ENCODE measurements around the gene RHBDD3.

Gene RHBDD3

DNA sequence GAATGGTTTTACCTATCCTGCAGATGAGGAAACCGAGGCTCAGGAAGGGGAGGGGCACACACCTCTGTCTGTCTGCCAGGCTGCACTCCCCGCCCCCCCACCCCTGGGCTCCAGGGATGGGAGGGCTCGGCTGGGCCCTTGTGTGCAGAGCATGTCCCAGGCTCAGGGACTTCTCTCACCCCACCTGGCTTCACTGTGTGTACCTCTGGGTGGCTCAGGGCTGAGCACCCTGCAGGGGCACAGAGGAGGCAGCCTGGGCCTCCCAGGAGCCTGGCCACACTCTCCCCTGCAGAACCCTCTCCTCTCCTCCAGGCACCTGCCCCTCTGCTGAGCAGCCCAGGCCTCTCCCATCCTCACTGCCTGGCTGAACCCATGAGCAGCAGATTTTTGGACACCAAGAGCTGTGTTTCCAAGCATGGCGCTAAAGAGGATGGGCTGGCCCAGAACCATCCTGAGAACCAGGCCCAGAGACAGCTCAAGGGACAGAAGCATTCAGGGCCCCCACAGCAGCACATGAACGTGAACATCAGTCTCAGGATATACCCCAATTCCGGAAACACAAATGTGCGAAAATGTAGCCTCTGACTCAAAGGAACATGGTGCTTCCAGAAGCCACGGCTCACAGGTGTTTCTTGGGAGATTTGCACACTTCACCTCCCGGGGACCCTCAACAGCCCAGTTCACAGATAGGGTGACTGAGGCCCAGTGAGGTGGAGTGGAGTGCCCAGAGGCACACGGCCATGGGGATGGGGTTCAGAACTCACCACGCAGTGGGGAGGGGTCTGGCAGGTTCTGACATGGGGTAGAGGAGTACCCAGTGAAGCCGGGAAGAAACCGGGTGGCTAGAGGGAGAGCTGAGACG, 51.5 kb downstream of the RHBDD3 start:
- TF ChIP-seq ZNF274 (IDR thresholded peaks at IDR 0.05; ENCODE audit: low read depth, low read length): no peak
- H3K4me3 ChIP-seq (ENCODE audit: low read length): no peak overlapping the region

DNA sequence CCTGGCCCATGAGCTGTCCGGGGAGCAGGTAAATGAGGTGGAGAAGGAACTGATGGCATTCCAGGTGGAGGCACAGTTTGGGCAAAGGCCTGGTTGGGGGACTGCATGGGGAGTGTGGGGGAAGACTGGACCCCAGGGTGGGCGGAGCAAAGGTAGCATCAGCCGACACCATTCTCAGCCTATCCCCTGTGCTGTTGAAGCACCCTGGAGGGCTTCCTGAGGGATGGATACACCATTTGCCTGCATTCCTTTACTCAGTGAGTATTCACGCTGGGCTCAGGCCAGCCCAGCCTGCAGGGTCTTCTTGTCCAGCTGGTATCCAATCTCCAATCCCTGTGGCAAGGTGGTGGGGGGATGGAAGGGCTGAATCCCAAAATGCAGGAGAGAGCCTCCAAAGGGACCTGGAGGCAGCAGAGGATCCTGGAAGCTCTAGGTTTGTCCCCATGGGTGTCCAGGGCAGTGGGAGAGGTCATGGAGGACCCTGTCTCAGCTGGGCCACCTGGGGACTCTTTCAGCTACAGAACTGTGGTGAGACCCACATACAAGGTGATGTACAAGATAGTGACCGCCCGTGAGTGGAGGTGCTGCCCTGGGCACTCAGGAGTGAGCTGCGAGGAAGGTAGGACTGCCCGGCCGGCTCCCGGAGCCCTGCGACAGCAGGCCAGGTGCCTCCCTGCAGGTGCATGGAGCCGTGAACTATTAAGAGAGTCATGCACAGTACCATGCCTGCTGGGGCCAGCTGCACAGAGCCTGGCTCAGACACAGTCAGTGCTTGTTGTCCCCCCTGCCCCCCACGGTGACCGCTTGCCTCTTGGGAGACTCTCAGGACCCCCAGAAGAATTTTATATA, 52.5 kb downstream of the RHBDD3 start:
- H3K4me3 ChIP-seq (ENCODE audit: low read length): no peak overlapping the region
- TF ChIP-seq ZNF274 (IDR thresholded peaks at IDR 0.05; ENCODE audit: low read depth, low read length): no peak

DNA sequence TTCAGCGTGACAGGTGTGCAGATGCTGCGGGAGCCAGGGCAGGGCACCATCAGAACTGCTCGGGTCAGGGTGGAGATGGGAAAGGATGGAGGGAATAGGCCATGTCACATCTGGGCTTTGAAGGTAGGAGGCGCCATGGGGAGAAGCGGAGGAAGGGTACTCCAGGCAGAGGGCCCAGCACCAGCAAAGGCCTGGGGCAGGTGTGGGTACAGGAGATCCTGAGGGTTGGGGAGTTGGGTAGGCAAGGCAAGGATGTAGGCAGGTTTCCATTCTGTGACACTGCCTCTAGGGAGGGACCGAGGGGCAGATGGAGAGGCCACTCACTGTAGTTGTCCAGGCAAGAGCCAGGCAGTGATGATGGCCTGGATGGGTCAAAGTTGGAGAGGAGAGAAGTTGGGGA, 53.5 kb downstream of the RHBDD3 start:
- H3K4me3 ChIP-seq (ENCODE audit: low read length): no peak overlapping the region
- no peak for TF ChIP-seq ZNF274 (IDR thresholded peaks at IDR 0.05; ENCODE audit: low read depth, low read length)

DNA sequence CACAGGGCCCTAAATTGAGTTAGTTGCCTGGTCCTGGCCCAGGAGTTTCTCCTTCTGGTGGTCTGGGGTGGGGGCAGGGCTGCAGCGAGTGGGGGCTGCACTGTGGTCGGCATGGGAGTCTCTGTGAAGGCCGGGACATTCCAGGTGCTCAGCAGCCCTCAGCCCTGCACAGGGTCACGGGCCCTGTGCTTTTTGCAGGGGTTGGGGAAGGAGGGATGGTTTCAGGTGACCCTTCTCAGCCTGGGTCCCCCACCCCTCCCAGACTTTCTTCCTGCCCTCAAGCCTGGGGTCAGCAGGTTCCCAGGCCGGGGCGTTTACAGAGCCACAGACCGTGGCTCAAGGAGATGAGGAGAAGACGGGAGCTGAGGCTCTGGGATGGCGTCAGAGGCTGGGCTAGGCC, 54.3 kb downstream of the RHBDD3 start:
- H3K4me3 ChIP-seq (ENCODE audit: low read length): no peak overlapping the region
- TF ChIP-seq ZNF274 (IDR thresholded peaks at IDR 0.05; ENCODE audit: low read depth, low read length): no peak

DNA sequence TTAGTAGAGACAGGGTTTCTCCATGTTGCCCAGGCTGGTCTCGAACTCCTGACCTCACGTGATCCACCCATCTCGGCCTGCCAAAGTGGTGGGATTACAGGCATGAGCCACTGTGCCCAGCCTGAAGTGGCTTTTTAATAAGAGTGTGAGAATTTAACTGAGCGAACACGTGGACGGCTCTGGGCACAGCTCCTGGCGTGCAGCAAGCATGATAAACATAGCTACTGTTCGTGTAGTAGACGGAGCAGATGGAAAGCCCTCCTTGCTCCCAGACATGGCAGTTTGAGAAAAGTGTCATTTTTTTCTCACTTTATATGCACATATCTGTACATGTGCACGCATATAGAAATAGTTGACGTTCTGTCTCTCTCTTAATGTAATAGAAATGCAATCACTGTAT, 55.0 kb downstream of the RHBDD3 start:
- no peak for TF ChIP-seq ZNF274 (IDR thresholded peaks at IDR 0.05; ENCODE audit: low read depth, low read length)
- no peak overlapping the region for H3K4me3 ChIP-seq (ENCODE audit: low read length)

DNA sequence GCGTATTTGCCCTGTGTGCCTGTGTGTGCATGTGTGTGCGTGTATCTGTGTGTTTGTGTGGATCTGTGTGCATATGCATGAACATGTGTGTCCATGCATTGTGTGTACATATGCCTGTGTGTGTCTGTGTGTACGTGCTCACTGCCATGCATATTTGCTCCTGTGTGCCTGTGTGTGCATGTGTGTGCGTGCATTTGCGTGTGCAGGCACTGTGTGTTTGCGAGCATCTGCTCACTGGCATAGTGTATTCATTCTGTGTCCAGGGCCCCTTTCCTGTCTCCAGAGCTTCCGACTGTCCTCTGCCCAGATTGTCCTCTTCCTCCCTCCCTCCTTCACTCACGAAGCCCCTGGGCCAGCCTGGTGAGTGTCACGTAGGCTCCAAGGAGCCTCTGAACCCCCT, 56.3 kb downstream of the RHBDD3 start:
- no peak for TF ChIP-seq ZNF274 (IDR thresholded peaks at IDR 0.05; ENCODE audit: low read depth, low read length)
- no peak overlapping the region for H3K4me3 ChIP-seq (ENCODE audit: low read length)

DNA sequence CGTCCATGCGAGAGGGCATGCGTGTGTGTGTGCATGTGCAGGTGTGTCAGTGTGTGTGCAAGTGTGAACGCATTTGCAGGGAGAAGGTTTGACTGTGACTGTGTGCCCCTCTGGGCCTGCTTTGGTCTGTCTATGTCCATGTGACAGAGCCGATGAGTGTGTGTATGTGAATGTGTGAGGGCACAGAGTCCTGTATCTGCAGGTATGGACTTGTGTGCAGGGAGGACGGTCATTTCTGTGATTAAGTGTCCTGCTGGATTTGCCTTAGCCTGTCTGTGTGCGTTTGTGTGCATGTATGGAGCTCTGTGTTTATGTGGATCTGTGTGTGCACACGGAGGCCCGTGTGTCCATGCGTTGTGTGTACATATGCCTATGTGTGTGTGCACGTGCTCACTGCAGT, 56.7 kb downstream of the RHBDD3 start:
- no peak overlapping the region for H3K4me3 ChIP-seq (ENCODE audit: low read length)
- TF ChIP-seq ZNF274 (IDR thresholded peaks at IDR 0.05; ENCODE audit: low read depth, low read length): no peak

Data from GM08714 (cell line).